GM23338 (cell line): ENCODE measurements around the gene MRGPRE. TPM values are rescaled to one million over a fixed set of nuclear protein-coding genes. Genes with fewer than 3 reads are reported as not detected.

Experiments used
- ATAC-seq: fragments of 200-7000 bp; cut with Tn5 transposase; 3 replicates; pipeline ENCODE4 v1.9.1; 2020
- DNase-seq: peaks from one replicate; pipeline ENCODE4 v3.0.0-alpha.2; 2015; ENCODE audit warnings: low spot score
- H2AFZ ChIP-seq: fragments of 200-600 bp; sonication (generic); 2 replicates; pipeline ENCODE4 v1.8.0; 2016; ENCODE audit warnings: antibody characterized with exemption, mild to moderate bottlenecking, moderate library complexity
- H3F3A ChIP-seq: fragments of 200-600 bp; sonication (generic); replicated peaks from 2 replicates; pipeline ENCODE4 v1.8.0; 2017; ENCODE audit warnings: antibody characterized with exemption, mixed run types, low read depth
- H3K27ac ChIP-seq: fragments of 200-600 bp; sonication (generic); 2 replicates; pipeline ENCODE4 v1.6.1; 2016; ENCODE audit warnings: low read depth
- H3K27me3 ChIP-seq: fragments of 200-600 bp; sonication (generic); 2 replicates; pipeline ENCODE4 v1.8.0; 2016; ENCODE audit warnings: mild to moderate bottlenecking, mixed run types, moderate library complexity; ENCODE audit not compliant: insufficient read depth
- H3K36me3 ChIP-seq: fragments of 200-600 bp; sonication (generic); 2 replicates; pipeline ENCODE4 v1.8.0; 2016; ENCODE audit warnings: mild to moderate bottlenecking; ENCODE audit not compliant: insufficient read depth
- H3K4me1 ChIP-seq: fragments of 200-600 bp; sonication (generic); 2 replicates; pipeline ENCODE4 v1.8.0; 2016; ENCODE audit warnings: mild to moderate bottlenecking, moderate library complexity; ENCODE audit not compliant: insufficient read depth
- H3K4me2 ChIP-seq: fragments of 200-600 bp; sonication (generic); 2 replicates; pipeline ENCODE4 v1.7.1; 2017; ENCODE audit warnings: mixed run types
- H3K4me3 ChIP-seq: fragments of 200-600 bp; sonication (generic); 2 replicates; pipeline ENCODE4 v1.6.1; 2016; ENCODE audit warnings: mixed run types
- H3K79me2 ChIP-seq: fragments of 200-600 bp; sonication (generic); replicated peaks from 2 replicates; pipeline ENCODE4 v1.8.0; 2017; ENCODE audit warnings: mild to moderate bottlenecking; ENCODE audit not compliant: insufficient read depth
- H3K9me2 ChIP-seq: fragments of 200-600 bp; sonication (generic); 2 replicates; pipeline ENCODE4 v1.8.0; 2017; ENCODE audit not compliant: insufficient read depth
- H4K20me1 ChIP-seq: fragments of 200-600 bp; sonication (generic); replicated peaks from 2 replicates; pipeline ENCODE4 v1.8.0; 2017; ENCODE audit warnings: mild to moderate bottlenecking; ENCODE audit not compliant: insufficient read depth
- H3K27ac Mint-ChIP-seq: 2 replicates; pipeline ENCODE4 v1.8.0; 2020; ENCODE audit warnings: inconsistent platforms, mild to moderate bottlenecking, moderate library complexity, mixed read lengths
- H3K27me3 Mint-ChIP-seq: 3 replicates; pipeline ENCODE4 v1.8.0; 2022; ENCODE audit warnings: low read depth, mild to moderate bottlenecking, moderate library complexity, mixed read lengths, inconsistent platforms; ENCODE audit not compliant: insufficient read depth, poor library complexity
- H3K36me3 Mint-ChIP-seq: 3 replicates; pipeline ENCODE4 v1.8.0; 2021; ENCODE audit warnings: low read depth, mild to moderate bottlenecking, inconsistent platforms, moderate library complexity, mixed read lengths
- H3K4me1 Mint-ChIP-seq: 3 replicates; pipeline ENCODE4 v1.8.0; 2020; ENCODE audit warnings: mild to moderate bottlenecking, inconsistent platforms, mixed read lengths
- H3K4me3 Mint-ChIP-seq: 3 replicates; pipeline ENCODE4 v1.8.0; 2021; ENCODE audit warnings: moderate library complexity, mild to moderate bottlenecking, inconsistent platforms, mixed read lengths
- H3K9me3 Mint-ChIP-seq: 3 replicates; pipeline ENCODE4 v1.8.0; 2020; ENCODE audit warnings: moderate library complexity, mild to moderate bottlenecking, inconsistent platforms, mixed read lengths
- CREB1 ChIP-seq: fragments of 250-450 bp; sonication (Bioruptor Pico); IDR thresholded peaks from 2 replicates; pipeline ENCODE4 v1.5.0; 2020; ENCODE audit warnings: low read depth, mild to moderate bottlenecking, moderate library complexity
- EZH2 ChIP-seq: fragments of 200-600 bp; sonication (generic); IDR thresholded peaks from one replicate; pipeline ENCODE4 v1.8.0; 2017; ENCODE audit warnings: antibody characterized with exemption, mild to moderate bottlenecking, low read depth; ENCODE audit not compliant: unreplicated experiment
- EZH2phosphoT487 ChIP-seq: fragments of 200-600 bp; sonication (generic); IDR thresholded peaks from one replicate; pipeline ENCODE4 v1.8.1; 2018; ENCODE audit warnings: antibody characterized with exemption; ENCODE audit not compliant: unreplicated experiment
- NANOG ChIP-seq: IDR thresholded peaks from 2 replicates; pipeline ENCODE4 v1.6.1; 2016; ENCODE audit warnings: antibody characterized with exemption, borderline replicate concordance
- POLR2AphosphoS5 ChIP-seq: IDR thresholded peaks from 2 replicates; pipeline ENCODE4 v1.6.1; 2016; ENCODE audit warnings: antibody characterized with exemption, low read depth
- REST ChIP-seq: IDR thresholded peaks from one replicate; pipeline ENCODE4 v1.6.1; 2018; ENCODE audit warnings: antibody characterized with exemption; ENCODE audit not compliant: unreplicated experiment
- STAT1 ChIP-seq: IDR thresholded peaks from one replicate; pipeline ENCODE4 v1.6.1; 2016; ENCODE audit warnings: antibody characterized with exemption; ENCODE audit not compliant: unreplicated experiment
- polyA plus RNA-seq: library from polyadenylated mRNA; unstranded; fragments of >200 nt; fragmentation: Nextera tagmentation; extraction: Ambion mirVana; gene quantifications from 2 replicates; pipeline ENCODE4 v1.2.1, GENCODE V29; 2016
- total RNA-seq: library from RNA; depleted of rRNA; stranded (reverse); fragments of >200 nt; shearing (Covaris generic); gene quantifications from 2 replicates; pipeline ENCODE4 v1.2.3, GENCODE V29; 2014
- TF ChIP-seq, protein P1 (sequence below): IDR thresholded peaks from 2 replicates; pipeline ENCODE4 v1.6.1; 2016; ENCODE audit warnings: antibody characterized with exemption
- TF ChIP-seq, protein P2 (sequence below), 2 experiments: fragments of 200-600 bp in 1 of 2; sonication (generic) in 1 of 2; conservative IDR thresholded peaks; 2 replicates each; pipeline versions ENCODE4 v1.5.1 to v1.6.1; 2016 to 2017; ENCODE audit warnings: antibody characterized with exemption in 2 of 2, low read depth in 2 of 2, mild to moderate bottlenecking in 2 of 2, moderate library complexity in 1 of 2

MRGPRE gene
- total and polyA plus RNA-seq, 2 experiments from 2014 or later, result not detected

DNA sequence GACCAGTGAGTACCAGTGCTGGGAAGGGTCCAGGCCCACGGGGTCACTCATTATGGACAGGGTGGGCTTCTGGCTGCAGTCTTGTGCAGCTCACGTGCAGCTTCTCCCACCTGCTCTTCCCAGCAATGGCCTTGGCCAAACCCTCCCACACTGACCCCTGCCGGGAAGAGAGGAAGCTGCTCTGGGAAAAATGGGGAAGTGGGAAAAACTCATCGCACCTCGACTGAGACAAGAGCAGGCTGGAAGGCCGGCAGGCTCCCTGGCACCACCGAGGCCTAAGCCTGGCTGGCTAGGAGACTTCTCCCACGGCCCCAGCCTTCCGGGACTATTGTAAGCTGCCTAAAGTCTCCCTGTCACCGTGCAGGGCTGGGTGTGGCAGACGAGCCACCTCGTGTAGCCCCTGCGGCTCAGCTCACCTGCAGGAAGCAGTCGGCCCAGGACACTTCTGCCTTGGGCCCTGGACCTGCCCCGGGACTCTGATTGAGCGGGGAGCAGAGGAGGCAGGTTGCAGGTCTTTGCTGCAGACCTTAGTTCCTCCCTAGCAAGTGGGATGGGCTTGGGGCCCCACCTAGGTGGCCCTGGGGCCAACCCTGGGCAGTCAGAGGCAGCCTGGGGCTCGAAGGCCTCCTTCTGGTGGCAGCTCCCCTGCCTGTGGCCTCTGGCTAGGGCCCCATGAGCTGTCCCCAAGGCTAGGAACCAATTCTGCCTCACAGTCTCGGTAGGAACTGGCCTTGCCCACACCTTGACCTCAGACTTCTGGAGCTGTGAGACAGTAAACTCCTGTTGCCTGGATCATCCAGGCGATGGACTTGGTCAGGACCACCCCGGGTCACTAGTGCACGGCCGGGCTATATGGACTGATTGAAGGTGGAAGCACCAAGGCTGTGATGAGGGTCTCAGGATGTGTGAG lies 36.7 kb downstream of the MRGPRE start:
- Mint-ChIP-seq H3K4me3 (no peak overlapping the region), H3K27me3 (peaks cover 14% of the 10 kb centered on the region)

DNA sequence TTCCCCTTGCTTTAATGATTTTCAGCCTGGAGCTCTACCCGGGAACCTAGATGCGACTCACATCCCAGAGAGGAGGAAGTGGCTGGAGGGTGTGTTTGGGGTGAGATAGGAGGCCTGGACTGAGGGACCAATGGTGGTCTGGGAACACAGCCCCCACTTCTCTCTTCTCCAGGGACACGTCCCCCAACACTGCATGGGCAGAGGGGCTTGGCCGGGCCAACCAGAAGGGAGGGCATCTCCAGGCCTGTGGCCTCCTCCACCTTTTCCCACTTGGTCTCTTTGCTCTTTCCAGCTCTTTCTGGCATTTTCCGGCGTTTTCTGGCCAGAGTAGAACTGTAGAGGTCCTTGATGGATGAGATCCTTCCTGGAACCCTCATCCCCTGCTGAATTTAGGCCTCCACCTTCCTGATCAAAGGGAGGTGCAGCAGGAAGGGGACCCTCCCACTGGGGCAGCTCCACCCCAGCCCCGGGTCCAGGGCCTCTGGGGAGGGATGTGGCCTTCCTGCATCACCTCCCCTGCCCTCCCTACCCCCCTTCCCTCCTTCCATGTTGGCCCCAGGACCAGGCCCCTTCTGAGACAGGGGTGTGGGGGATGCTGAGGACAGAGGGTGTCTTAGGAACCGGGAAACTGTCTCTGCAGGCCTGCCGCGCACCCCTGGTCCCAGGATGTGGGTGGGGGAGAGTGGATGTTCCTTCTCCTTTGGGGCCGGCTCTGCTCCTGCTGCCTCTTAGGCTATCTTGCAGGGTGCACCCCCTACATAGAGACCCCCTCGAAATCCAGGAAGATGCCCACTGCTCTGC lies 38.0 kb downstream of the MRGPRE start:
- no peak overlapping the region for H3K27ac Mint-ChIP-seq
- no peak for DNase-seq
- H3F3A ChIP-seq, result 0 out of 2 replicates have a peak, but pooled peaks cover 4% of the 10 kb centered on the region
- TF ChIP-seq POLR2AphosphoS5 (no peak), STAT1 (no peak), REST (no peak), CREB1 (CRISPR knock-in tag) (no peak), EZH2 (no peak), EZH2phosphoT487 (no peak), NANOG (no peak)
- TF ChIP-seq, protein P1, sequence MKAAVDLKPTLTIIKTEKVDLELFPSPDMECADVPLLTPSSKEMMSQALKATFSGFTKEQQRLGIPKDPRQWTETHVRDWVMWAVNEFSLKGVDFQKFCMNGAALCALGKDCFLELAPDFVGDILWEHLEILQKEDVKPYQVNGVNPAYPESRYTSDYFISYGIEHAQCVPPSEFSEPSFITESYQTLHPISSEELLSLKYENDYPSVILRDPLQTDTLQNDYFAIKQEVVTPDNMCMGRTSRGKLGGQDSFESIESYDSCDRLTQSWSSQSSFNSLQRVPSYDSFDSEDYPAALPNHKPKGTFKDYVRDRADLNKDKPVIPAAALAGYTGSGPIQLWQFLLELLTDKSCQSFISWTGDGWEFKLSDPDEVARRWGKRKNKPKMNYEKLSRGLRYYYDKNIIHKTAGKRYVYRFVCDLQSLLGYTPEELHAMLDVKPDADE, result no peak

More for the DNA sequence above, 36.7 kb downstream of the MRGPRE start:
- Histone ChIP-seq H3K4me2 (no peak overlapping the region), H3K4me3 (no peak overlapping the region), H3K9me2 (no peaks in the 10 kb centered on the region), H4K20me1 (no peaks in the 10 kb centered on the region), H3K79me2 (no peaks in the 10 kb centered on the region), H3K4me1 (no peaks in the 10 kb centered on the region), H3K27ac (no peak overlapping the region), H3K27me3 (no peaks in the 10 kb centered on the region), H3F3A (no peaks in the 10 kb centered on the region), H3K36me3 (no peaks in the 10 kb centered on the region), H2AFZ (no peak overlapping the region)
- TF ChIP-seq, protein P2, sequence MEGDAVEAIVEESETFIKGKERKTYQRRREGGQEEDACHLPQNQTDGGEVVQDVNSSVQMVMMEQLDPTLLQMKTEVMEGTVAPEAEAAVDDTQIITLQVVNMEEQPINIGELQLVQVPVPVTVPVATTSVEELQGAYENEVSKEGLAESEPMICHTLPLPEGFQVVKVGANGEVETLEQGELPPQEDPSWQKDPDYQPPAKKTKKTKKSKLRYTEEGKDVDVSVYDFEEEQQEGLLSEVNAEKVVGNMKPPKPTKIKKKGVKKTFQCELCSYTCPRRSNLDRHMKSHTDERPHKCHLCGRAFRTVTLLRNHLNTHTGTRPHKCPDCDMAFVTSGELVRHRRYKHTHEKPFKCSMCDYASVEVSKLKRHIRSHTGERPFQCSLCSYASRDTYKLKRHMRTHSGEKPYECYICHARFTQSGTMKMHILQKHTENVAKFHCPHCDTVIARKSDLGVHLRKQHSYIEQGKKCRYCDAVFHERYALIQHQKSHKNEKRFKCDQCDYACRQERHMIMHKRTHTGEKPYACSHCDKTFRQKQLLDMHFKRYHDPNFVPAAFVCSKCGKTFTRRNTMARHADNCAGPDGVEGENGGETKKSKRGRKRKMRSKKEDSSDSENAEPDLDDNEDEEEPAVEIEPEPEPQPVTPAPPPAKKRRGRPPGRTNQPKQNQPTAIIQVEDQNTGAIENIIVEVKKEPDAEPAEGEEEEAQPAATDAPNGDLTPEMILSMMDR (conservative IDR thresholded peaks at IDR 0.05; ENCODE audit: low read depth in 2 of 2), result peak; percentile 20 to 51; a peak in 2 of 4 replicates
- TF ChIP-seq NANOG, result no peak
- no peak for TF ChIP-seq CREB1 (CRISPR knock-in tag)
- Mint-ChIP-seq H3K4me1 (peaks cover 17% of the 10 kb centered on the region), H3K36me3 (no peaks in the 10 kb centered on the region; the same call in 1 of the 3 replicates), H3K9me3 (0 out of 3 replicates have a peak, but pooled peaks cover 3% of the 10 kb centered on the region), H3K27ac (no peak overlapping the region)
- ATAC-seq (peak; percentile 25), DNase-seq (peak; percentile 49)

More for the DNA sequence above, 38.0 kb downstream of the MRGPRE start:
- Histone ChIP-seq H3K36me3 (no peaks in the 10 kb centered on the region), H2AFZ (no peak overlapping the region), H3K4me1 (peaks cover 6% of the 10 kb centered on the region; the same call in 1 of the 2 replicates), H3K4me3 (no peak overlapping the region), H3K9me2 (0 out of 2 replicates have a peak, but pooled peaks cover 3% of the 10 kb centered on the region), H3K79me2 (no peaks in the 10 kb centered on the region), H3K27me3 (no peaks in the 10 kb centered on the region), H4K20me1 (no peaks in the 10 kb centered on the region), H3K27ac (no peak overlapping the region), H3K4me2 (no peak overlapping the region)
- peaks cover 27% of the 10 kb centered on the region for H3K4me1 Mint-ChIP-seq
- H3K27me3 Mint-ChIP-seq, result peaks cover 16% of the 10 kb centered on the region
- no peak for ATAC-seq
- H3K9me3 Mint-ChIP-seq, result 0 out of 3 replicates have a peak, but pooled peaks cover 3% of the 10 kb centered on the region
- H3K36me3 Mint-ChIP-seq, result no peaks in the 10 kb centered on the region; the same call in 1 of the 3 replicates
- H3K4me3 Mint-ChIP-seq, result no peak overlapping the region
